SHP77 (cell line): ENCODE results near the gene URAD.

Experiments
- DNase-seq, 2 experiments: peaks; one replicate each; lab custom pipeline; 2025; lab: John Stamatoyannopoulos, UW

URAD gene

GRCh38 chr13:28000567-28000966 is 12.1 kb upstream of the URAD start:
- no peak for DNase-seq

GRCh38 chr13:27997904-27998522 is 9.5 kb upstream of the URAD start:
- DNase-seq, result peak; percentile 49 to 81

- no peak for DNase-seq
Measured at GRCh38 chr13:27991881-27992280, 3.4 kb upstream of the URAD start.

GRCh38 chr13:27985600-27985999 is 2.9 kb downstream of the URAD start:
- DNase-seq, result no peak

- DNase-seq, result no peak
Measured at GRCh38 chr13:27982361-27982760, 6.1 kb downstream of the URAD start.

- DNase-seq, result no peak
Measured at GRCh38 chr13:27981006-27981708, 7.3 kb downstream of the URAD start.

- no peak for DNase-seq
Measured at GRCh38 chr13:27980280-27980998, 8.1 kb downstream of the URAD start.

GRCh38 chr13:27979765-27980279 is 8.7 kb downstream of the URAD start:
- DNase-seq, result no peak

GRCh38 chr13:27979001-27979643 is 9.4 kb downstream of the URAD start:
- DNase-seq, result no peak

- no peak for DNase-seq
Measured at GRCh38 chr13:27978301-27978968, 10.1 kb downstream of the URAD start.

- DNase-seq, result no peak
Measured at GRCh38 chr13:27977476-27978300, 10.8 kb downstream of the URAD start.

- DNase-seq, result no peak
Measured at GRCh38 chr13:27976362-27977091, 12.0 kb downstream of the URAD start.

- no peak for DNase-seq
Measured at GRCh38 chr13:27975564-27976361, 12.7 kb downstream of the URAD start.

- no peak for DNase-seq
Measured at GRCh38 chr13:27973961-27974662, 14.4 kb downstream of the URAD start.

- no peak for DNase-seq
Measured at GRCh38 chr13:27973291-27973690, 15.2 kb downstream of the URAD start.

- DNase-seq, result no peak
Measured at GRCh38 chr13:27972478-27972820, 16.0 kb downstream of the URAD start.

GRCh38 chr13:27971776-27972477 is 16.6 kb downstream of the URAD start:
- no peak for DNase-seq

- no peak for DNase-seq
Measured at GRCh38 chr13:27971236-27971645, 17.3 kb downstream of the URAD start.
